IgD-negative memory B cell (primary cell): ENCODE data around the gene VEGFB. TPM values are rescaled to one million over a fixed set of nuclear protein-coding genes. Genes with fewer than 3 reads are reported as not detected.

Experiments
- H3K27ac Mint-ChIP-seq, 3 donors: one replicate each; pipeline ENCODE4 v1.8.0; 2020 to 2022; ENCODE audit warnings: mild to moderate bottlenecking in 3 of 3, mixed read lengths in 3 of 3, moderate library complexity in 1 of 3
- H3K27me3 Mint-ChIP-seq: one replicate; pipeline ENCODE4 v1.8.0; 2021; ENCODE audit warnings: mixed read lengths
- H3K36me3 Mint-ChIP-seq: one replicate; pipeline ENCODE4 v1.8.0; 2020; ENCODE audit warnings: mild to moderate bottlenecking, mixed read lengths
- H3K4me1 Mint-ChIP-seq, 3 donors: one replicate each; pipeline ENCODE4 v1.8.0; 2020 to 2022; ENCODE audit warnings: mixed read lengths in 3 of 3, mild to moderate bottlenecking in 1 of 3
- H3K4me3 Mint-ChIP-seq, 4 donors: one replicate each; pipeline ENCODE4 v1.8.0; 2020 to 2022; ENCODE audit warnings: mild to moderate bottlenecking in 4 of 4, mixed read lengths in 4 of 4, moderate library complexity in 3 of 4
- H3K9me3 Mint-ChIP-seq, 3 donors: one replicate each; pipeline ENCODE4 v1.8.0; 2020 to 2021; ENCODE audit warnings: mixed read lengths in 3 of 3, mild to moderate bottlenecking in 1 of 3
- polyA plus RNA-seq: library from polyadenylated mRNA; unstranded; fragments of 300-500 nt; fragmentation: Illumina TruSeq; gene quantifications from one replicate; pipeline ENCODE4 v1.2.3, GENCODE V29; 2021

Gene VEGFB
- polyA plus RNA-seq, 1 donor from 2014 or later: 34.8 TPM

GRCh38 chr11:64276653-64277431 is 42.5 kb downstream of the VEGFB start:
- Mint-ChIP-seq H3K4me1 (peaks cover 0 to 8% (median 4%) of the 10 kb centered on the region in 3 donors), H3K27me3 (no peaks in the 10 kb centered on the region), H3K9me3 (no peaks in the 10 kb centered on the region), H3K27ac (no peak overlapping the region), H3K36me3 (peaks cover 2% of the 10 kb centered on the region), H3K4me3 (peak overlapping the region in 1 of 4 donors; percentile 45)

DNA sequence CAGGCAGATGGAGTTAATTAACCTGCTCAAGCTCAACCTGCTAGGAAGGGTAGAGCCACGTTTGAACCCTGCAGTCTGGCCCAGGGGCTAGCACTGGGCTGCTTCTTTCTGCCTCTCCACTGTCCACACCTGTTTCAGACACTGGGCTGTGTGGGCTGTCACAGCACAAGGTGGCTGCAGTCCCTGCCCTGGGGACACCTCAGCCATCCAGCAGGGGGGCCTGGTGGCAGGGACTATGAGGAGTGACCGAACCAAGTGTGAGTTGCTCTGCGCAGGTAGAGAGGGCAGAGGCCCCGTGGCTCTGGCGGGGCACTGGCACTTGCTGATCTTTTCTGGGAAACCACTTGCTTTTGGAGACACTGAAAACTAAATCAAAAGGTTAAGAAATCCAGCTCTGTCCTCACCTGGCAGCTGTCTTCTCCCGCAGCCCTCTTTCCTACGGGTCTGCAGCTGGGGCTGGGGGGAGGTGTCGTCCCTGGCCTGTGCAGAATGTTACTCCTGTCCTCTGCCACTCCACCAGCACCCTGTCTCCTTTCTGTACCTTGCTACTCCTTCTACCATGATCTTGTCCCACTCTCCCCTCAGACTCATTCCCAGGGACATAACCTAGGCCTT is 44.3 kb downstream of the VEGFB start:
- H3K27ac Mint-ChIP-seq: peak overlapping the region; percentile 53 to 70 (median 64)
- H3K4me1 Mint-ChIP-seq: peaks cover 0 to 4% (median 3%) of the 10 kb centered on the region in 3 donors
- H3K9me3 Mint-ChIP-seq: no peaks in the 10 kb centered on the region
- H3K36me3 Mint-ChIP-seq: peaks cover 5% of the 10 kb centered on the region
- H3K27me3 Mint-ChIP-seq: no peaks in the 10 kb centered on the region
- H3K4me3 Mint-ChIP-seq: peak overlapping the region in 1 of 4 donors; percentile 26

DNA sequence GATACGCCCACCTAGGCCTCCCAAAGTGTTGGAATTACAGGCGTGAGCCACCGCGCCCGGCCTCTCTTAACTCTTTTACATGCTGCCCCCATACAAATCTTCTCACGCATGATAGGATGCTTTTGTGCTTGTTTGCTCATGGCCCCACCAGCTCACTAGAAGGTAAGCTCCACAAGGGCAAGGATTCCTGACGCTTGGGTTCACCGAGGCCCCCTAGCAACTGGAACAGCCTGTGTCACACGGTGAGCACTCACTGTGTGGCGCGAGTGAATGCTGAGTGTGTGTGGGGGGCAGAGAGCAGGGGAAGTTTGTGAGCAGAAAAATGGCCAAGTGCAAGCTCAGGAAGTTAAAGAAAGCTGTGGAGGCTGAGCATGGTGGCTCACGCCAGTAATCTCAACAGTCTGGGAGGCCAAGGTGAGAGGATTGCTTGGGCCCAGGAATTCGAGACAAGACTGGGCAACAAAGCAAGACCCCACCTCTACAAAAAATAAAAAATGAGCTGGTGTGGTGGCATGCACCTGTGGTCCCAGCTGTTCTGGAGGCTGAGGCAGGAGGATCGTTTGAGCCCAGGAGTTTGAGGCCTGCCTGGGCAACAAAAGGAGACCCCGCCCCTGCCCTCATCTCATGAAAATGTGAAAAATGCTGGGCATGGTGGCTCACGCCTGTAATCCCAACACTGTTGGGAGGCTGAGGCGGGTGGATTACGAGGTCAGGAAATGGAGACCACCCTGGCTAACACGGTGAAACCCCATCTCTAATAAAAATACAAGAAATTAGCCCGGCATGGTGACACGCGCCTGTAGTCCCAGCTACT is 47.8 kb downstream of the VEGFB start:
- peaks cover 5 to 10% (median 7%) of the 10 kb centered on the region in 3 donors for H3K4me1 Mint-ChIP-seq
- H3K27ac Mint-ChIP-seq: peak overlapping the region; percentile 31 to 76 (median 50)
- peaks cover 5% of the 10 kb centered on the region for H3K36me3 Mint-ChIP-seq
- no peaks in the 10 kb centered on the region for H3K9me3 Mint-ChIP-seq
- no peaks in the 10 kb centered on the region for H3K27me3 Mint-ChIP-seq
- H3K4me3 Mint-ChIP-seq: no peak overlapping the region

DNA sequence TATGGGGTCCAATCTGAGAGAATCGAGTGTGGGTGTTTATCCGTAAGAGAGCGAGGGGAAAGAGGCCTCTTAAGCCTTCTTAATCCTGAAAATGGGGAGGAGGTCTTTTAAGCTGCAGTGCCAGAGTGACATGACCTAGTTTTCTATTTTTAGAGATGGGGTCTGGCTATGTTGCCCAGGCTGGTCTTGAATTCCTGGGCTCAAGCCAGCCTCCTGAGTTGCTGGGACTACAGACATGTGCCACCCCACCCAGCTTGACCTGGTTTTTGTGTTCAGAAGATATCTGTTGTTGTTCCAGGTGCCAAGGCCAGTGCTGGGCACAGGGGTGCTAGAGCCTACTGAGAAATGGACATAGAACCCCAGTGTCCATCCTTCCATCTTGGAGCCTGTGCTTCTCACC is 48.7 kb downstream of the VEGFB start:
- H3K4me1 Mint-ChIP-seq: peaks cover 3 to 10% (median 7%) of the 10 kb centered on the region in 3 donors
- H3K4me3 Mint-ChIP-seq: peak overlapping the region; percentile 80 to 95 (median 89)
- H3K9me3 Mint-ChIP-seq: no peaks in the 10 kb centered on the region
- peaks cover 5% of the 10 kb centered on the region for H3K36me3 Mint-ChIP-seq
- H3K27me3 Mint-ChIP-seq: no peaks in the 10 kb centered on the region
- H3K27ac Mint-ChIP-seq: peak overlapping the region in 2 of 3 donors; percentile 35 to 100

GRCh38 chr11:64284048-64284961 is 49.9 kb downstream of the VEGFB start, which contains the start of gene BAD:
TSS of gene BAD (minus strand) at chr11:64284665. CDS start at chr11:64284368, 297 bp downstream.
- H3K9me3 Mint-ChIP-seq: no peaks in the 10 kb centered on the region
- H3K36me3 Mint-ChIP-seq: peaks cover 2% of the 10 kb centered on the region
- H3K4me3 Mint-ChIP-seq: peak within 1 kb of the TSS; percentile 89 to 96 (median 95)
- H3K27ac Mint-ChIP-seq: peak within 1 kb of the TSS; percentile 99 to 100 (median 99)
- H3K4me1 Mint-ChIP-seq: peaks cover 3 to 10% (median 7%) of the 10 kb centered on the region in 3 donors
- H3K27me3 Mint-ChIP-seq: no peaks in the 10 kb centered on the region

GRCh38 chr11:64284962-64285884 is 50.8 kb downstream of the VEGFB start, which contains the start of gene GPR137:
TSS of gene GPR137 (plus strand) at chr11:64285848. CDS start at chr11:64286525, 677 bp downstream.
- H3K36me3 Mint-ChIP-seq: peaks cover 2% of the 10 kb centered on the region
- H3K4me3 Mint-ChIP-seq: peak within 1 kb of the TSS; percentile 89 to 96 (median 95)
- no peaks in the 10 kb centered on the region for H3K9me3 Mint-ChIP-seq
- peak within 1 kb of the TSS; percentile 99 to 100 (median 99) for H3K27ac Mint-ChIP-seq
- no peaks in the 10 kb centered on the region for H3K27me3 Mint-ChIP-seq
- H3K4me1 Mint-ChIP-seq: peaks cover 3 to 10% (median 7%) of the 10 kb centered on the region in 3 donors

DNA sequence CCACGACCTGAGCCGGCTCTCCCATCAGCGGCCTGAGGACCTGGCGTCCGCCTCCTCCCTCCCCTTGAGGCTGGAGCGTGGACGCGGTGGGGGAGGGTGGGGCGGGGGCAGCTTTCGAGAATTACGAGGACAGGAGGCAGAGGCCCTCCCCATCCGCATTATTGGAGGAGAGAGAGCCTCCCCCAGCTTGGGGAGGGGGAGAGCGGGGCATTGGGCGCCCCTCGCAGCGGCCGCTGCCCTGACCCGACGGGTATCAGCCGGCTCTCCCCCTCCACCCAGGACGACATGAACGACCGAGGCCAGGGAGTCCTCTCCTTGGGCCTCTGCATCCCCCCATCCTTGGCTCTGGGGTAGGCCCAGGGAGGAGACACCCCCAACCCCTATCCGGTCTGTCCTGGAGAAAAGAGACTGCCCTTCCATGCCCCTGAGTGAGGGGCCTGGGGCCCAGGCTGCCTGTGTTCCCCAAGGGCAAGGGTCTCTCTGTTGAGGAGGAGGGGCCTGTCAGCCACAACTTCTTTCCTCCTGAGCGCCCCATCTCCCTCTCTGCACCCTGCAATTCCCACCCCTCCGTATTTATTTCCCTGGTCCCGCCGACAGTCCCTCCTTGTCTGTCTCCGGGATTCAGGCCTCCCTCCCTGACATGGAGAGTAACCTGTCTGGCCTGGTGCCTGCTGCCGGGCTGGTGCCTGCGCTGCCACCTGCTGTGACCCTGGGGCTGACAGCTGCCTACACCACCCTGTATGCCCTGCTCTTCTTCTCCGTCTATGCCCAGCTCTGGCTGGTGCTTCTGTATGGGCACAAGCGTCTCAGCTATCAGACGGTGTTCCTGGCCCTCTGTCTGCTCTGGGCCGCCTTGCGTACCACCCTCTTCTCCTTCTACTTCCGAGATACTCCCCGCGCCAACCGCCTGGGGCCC is 51.8 kb downstream of the VEGFB start:
- Mint-ChIP-seq H3K36me3 (peaks cover 2% of the 10 kb centered on the region), H3K27ac (peak overlapping the region; percentile 59 to 100 (median 99)), H3K4me3 (peak overlapping the region; percentile 74 to 95 (median 92)), H3K4me1 (peaks cover 3 to 14% (median 7%) of the 10 kb centered on the region in 3 donors), H3K9me3 (peaks cover 0 to 3% (median 0%) of the 10 kb centered on the region in 3 donors), H3K27me3 (peaks cover 7% of the 10 kb centered on the region)

- Mint-ChIP-seq H3K27ac (peak overlapping the region in 1 of 3 donors; percentile 96), H3K4me3 (peak overlapping the region; percentile 74 to 94 (median 90)), H3K4me1 (peaks cover 3 to 14% (median 7%) of the 10 kb centered on the region in 3 donors), H3K9me3 (peaks cover 0 to 3% (median 0%) of the 10 kb centered on the region in 3 donors), H3K27me3 (peaks cover 7% of the 10 kb centered on the region), H3K36me3 (peaks cover 2% of the 10 kb centered on the region)
Measured at GRCh38 chr11:64286801-64287159, 52.4 kb downstream of the VEGFB start.

- Mint-ChIP-seq H3K27me3 (peaks cover 10% of the 10 kb centered on the region), H3K36me3 (peaks cover 2% of the 10 kb centered on the region), H3K4me1 (peaks cover 6 to 14% (median 7%) of the 10 kb centered on the region in 3 donors), H3K4me3 (peak overlapping the region in 3 of 4 donors; percentile 33 to 91 (median 41)), H3K27ac (peak overlapping the region in 2 of 3 donors; percentile 73 to 96), H3K9me3 (peaks cover 0 to 3% (median 0%) of the 10 kb centered on the region in 3 donors)
Measured at GRCh38 chr11:64287676-64288352, 53.4 kb downstream of the VEGFB start.

DNA sequence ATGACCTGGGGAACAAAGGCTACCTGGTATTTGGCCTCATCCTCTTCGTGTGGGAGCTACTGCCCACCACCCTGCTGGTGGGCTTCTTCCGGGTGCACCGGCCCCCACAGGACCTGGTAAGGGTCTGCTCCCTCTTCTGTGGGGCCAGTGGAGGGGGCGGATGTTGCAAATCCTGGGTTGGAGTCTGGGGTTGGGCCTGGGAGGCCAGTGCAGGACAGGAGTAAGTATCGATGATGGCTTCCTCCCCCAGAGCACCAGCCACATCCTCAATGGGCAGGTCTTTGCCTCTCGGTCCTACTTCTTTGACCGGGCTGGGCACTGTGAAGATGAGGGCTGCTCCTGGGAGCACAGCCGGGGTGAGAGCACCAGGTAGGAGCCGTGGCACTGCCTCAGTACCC is 54.0 kb downstream of the VEGFB start:
- H3K4me3 Mint-ChIP-seq: peak overlapping the region in 1 of 4 donors; percentile 91
- H3K36me3 Mint-ChIP-seq: no peaks in the 10 kb centered on the region
- peaks cover 15% of the 10 kb centered on the region for H3K27me3 Mint-ChIP-seq

More for the DNA sequence above, 54.0 kb downstream of the VEGFB start:
- Mint-ChIP-seq H3K9me3 (peaks cover 0 to 3% (median 0%) of the 10 kb centered on the region in 3 donors), H3K4me1 (peaks cover 6 to 12% (median 7%) of the 10 kb centered on the region in 3 donors), H3K27ac (peak overlapping the region in 1 of 3 donors; percentile 96)
